ENCODE results near the gene FHIT.

GRCh38 chr3:60274098-60274497, 977.2 kb downstream of the FHIT start:
- TF ChIP-seq CTCF (IDR thresholded peaks at IDR 0.05) (no peak), POLR2A (IDR thresholded peaks at IDR 0.05; ENCODE audit: low read depth) (no peak), POLR2AphosphoS5 (IDR thresholded peaks at IDR 0.05) (no peak), EP300 (IDR thresholded peaks at IDR 0.05) (no peak)

All from esophagus muscularis mucosa (tissue), 4 donors.